DND-41 (cell line): ENCODE data around the gene ANKRD6.

Source experiments
- ATAC-seq: fragments of 200-7000 bp; cut with Tn5 transposase; 3 replicates; pipeline ENCODE4 v1.9.1; 2021; ENCODE audit warnings: low read depth; ENCODE audit not compliant: insufficient read depth
- DNase-seq: peaks from one replicate; pipeline ENCODE4 v3.0.0-alpha.2; 2020
- H2AFZ ChIP-seq: 2 replicates; pipeline ENCODE4 v1.6.0; 2012; ENCODE audit warnings: low read depth, low read length
- H3K27ac ChIP-seq: 2 replicates; pipeline ENCODE4 v1.5.1; 2012; ENCODE audit warnings: low read length, inconsistent platforms
- H3K27me3 ChIP-seq: fragments of 200-600 bp; sonication (generic); 2 replicates; pipeline ENCODE4 v1.6.0; 2012; ENCODE audit warnings: low read length, mild to moderate bottlenecking, inconsistent platforms; ENCODE audit not compliant: insufficient read depth, poor library complexity
- H3K36me3 ChIP-seq: 2 replicates; pipeline ENCODE4 v1.5.1; 2012; ENCODE audit warnings: low read length, inconsistent platforms; ENCODE audit not compliant: insufficient read depth
- H3K4me1 ChIP-seq: 2 replicates; pipeline ENCODE4 v1.5.1; 2012; ENCODE audit warnings: mild to moderate bottlenecking, low read length; ENCODE audit not compliant: insufficient read depth
- H3K4me2 ChIP-seq: 2 replicates; pipeline ENCODE4 v1.6.0; 2012; ENCODE audit warnings: mild to moderate bottlenecking, moderate library complexity, low read length, inconsistent platforms; ENCODE audit not compliant: insufficient read depth
- H3K4me3 ChIP-seq, 2 experiments: fragments of 200-600 bp in 1 of 2; shearing (Covaris generic) in 1 of 2; 2 replicates each; pipeline ENCODE4 v1.5.1; 2012 to 2016; ENCODE audit warnings: inconsistent platforms in 2 of 2, low read length in 2 of 2, mild to moderate bottlenecking in 2 of 2, low read depth in 1 of 2, moderate library complexity in 1 of 2
- H3K79me2 ChIP-seq: 2 replicates; pipeline ENCODE4 v1.6.0; 2012; ENCODE audit warnings: low read length, inconsistent platforms; ENCODE audit not compliant: insufficient read depth
- H3K9ac ChIP-seq: 2 replicates; pipeline ENCODE4 v1.6.0; 2012; ENCODE audit warnings: low read depth, mild to moderate bottlenecking, inconsistent platforms, low read length, moderate library complexity
- H3K9me3 ChIP-seq: 2 replicates; pipeline ENCODE4 v1.5.1; 2012; ENCODE audit warnings: low read length, moderate library complexity, mild to moderate bottlenecking, inconsistent platforms; ENCODE audit not compliant: insufficient read depth, severe bottlenecking
- H4K20me1 ChIP-seq: 2 replicates; pipeline ENCODE4 v1.6.0; 2012; ENCODE audit warnings: low read length; ENCODE audit not compliant: insufficient read depth
- CTCF ChIP-seq: IDR thresholded peaks from 2 replicates; pipeline ENCODE4 v1.5.1; 2012; ENCODE audit warnings: borderline replicate concordance, low read length, moderate library complexity, mild to moderate bottlenecking; ENCODE audit not compliant: poor library complexity, severe bottlenecking; ENCODE audit errors: extremely low read depth
- EZH2 ChIP-seq: IDR thresholded peaks from 3 replicates; pipeline ENCODE4 v1.6.1; 2012; ENCODE audit warnings: borderline replicate concordance, low read depth, mild to moderate bottlenecking, moderate library complexity, low read length, inconsistent platforms; ENCODE audit not compliant: severe bottlenecking

The ANKRD6 gene

GRCh38 chr6:89680150-89680549 is 247.2 kb downstream of the ANKRD6 start:
- no peak for DNase-seq
- Histone ChIP-seq H3K4me1 (no peaks in the 10 kb centered on the region), H2AFZ (no peak overlapping the region), H3K79me2 (no peaks in the 10 kb centered on the region), H3K4me3 (no peak overlapping the region), H3K9me3 (no peaks in the 10 kb centered on the region), H3K27ac (no peak overlapping the region), H3K4me2 (no peak overlapping the region), H3K36me3 (peaks cover 96% of the 10 kb centered on the region), H3K27me3 (no peaks in the 10 kb centered on the region), H4K20me1 (no peaks in the 10 kb centered on the region), H3K9ac (no peak overlapping the region)
- TF ChIP-seq CTCF = no peak
- TF ChIP-seq EZH2 = no peak
- no peak for ATAC-seq

DNA sequence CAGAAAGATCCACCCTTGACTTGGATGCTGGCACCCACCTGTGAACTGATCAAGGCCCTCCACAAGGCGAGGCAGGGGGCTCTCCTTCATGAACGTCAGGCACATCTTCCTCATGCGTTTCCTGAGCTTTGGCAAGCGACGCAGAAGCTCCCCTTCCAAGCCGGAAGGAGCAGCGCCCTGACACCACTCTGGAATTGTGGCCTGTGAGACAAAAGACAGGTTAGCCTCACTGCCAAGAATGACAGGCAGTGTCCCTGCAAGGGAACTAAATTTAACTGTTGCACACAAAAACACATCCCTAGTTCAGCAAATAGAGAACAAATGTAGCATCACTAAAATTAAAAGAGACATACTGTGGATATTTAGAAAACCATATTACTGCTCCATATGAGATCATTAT is 247.6 kb downstream of the ANKRD6 start:
- Histone ChIP-seq H3K4me2 (no peak overlapping the region), H3K4me1 (no peaks in the 10 kb centered on the region), H3K79me2 (no peaks in the 10 kb centered on the region), H3K27me3 (no peaks in the 10 kb centered on the region), H3K9me3 (no peaks in the 10 kb centered on the region), H2AFZ (no peak overlapping the region), H3K4me3 (no peak overlapping the region), H3K36me3 (peaks cover 96% of the 10 kb centered on the region), H3K9ac (no peak overlapping the region), H4K20me1 (no peaks in the 10 kb centered on the region), H3K27ac (no peak overlapping the region)
- ATAC-seq = no peak
- TF ChIP-seq CTCF (no peak), EZH2 (no peak)
- no peak for DNase-seq

- H3K27ac ChIP-seq = no peak overlapping the region
- peaks cover 95% of the 10 kb centered on the region for H3K36me3 ChIP-seq
- no peak overlapping the region for H3K4me3 ChIP-seq
- H3K79me2 ChIP-seq = no peaks in the 10 kb centered on the region
- no peaks in the 10 kb centered on the region for H3K4me1 ChIP-seq
- DNase-seq = no peak
- ATAC-seq = no peak
- no peak overlapping the region for H3K9ac ChIP-seq
- TF ChIP-seq EZH2 = no peak
- TF ChIP-seq CTCF = no peak
- no peaks in the 10 kb centered on the region for H3K9me3 ChIP-seq
- H2AFZ ChIP-seq = no peak overlapping the region
- H3K4me2 ChIP-seq = no peak overlapping the region
- no peaks in the 10 kb centered on the region for H4K20me1 ChIP-seq
- no peaks in the 10 kb centered on the region for H3K27me3 ChIP-seq
Observed at GRCh38 chr6:89681983-89682564, 249.1 kb downstream of the ANKRD6 start.

GRCh38 chr6:89682991-89683390 is 250.0 kb downstream of the ANKRD6 start:
- Histone ChIP-seq H3K4me1 (no peaks in the 10 kb centered on the region), H3K36me3 (peaks cover 95% of the 10 kb centered on the region), H3K79me2 (no peaks in the 10 kb centered on the region), H4K20me1 (no peaks in the 10 kb centered on the region), H2AFZ (no peak overlapping the region), H3K4me2 (no peak overlapping the region), H3K27ac (no peak overlapping the region), H3K27me3 (no peaks in the 10 kb centered on the region), H3K4me3 (no peak overlapping the region), H3K9ac (no peak overlapping the region), H3K9me3 (no peaks in the 10 kb centered on the region)
- DNase-seq (no peak), ATAC-seq (no peak)
- TF ChIP-seq CTCF (no peak), EZH2 (no peak)
